Ovary (tissue), 3 donors: ENCODE data around the gene PPP4C.

Experiments
- CTCF ChIP-seq, 3 donors: fragments of 450-650 bp in 2 of 3; fragments of 200-600 bp in 1 of 3; IDR thresholded peaks; one replicate each; pipeline versions ENCODE4 v1.5.1 to v1.8.0; 2016 to 2022; ENCODE audit warnings: antibody characterized with exemption in 3 of 3, mild to moderate bottlenecking in 1 of 3
- EP300 ChIP-seq: sonication (generic); formaldehyde crosslinking; IDR thresholded peaks from one replicate; pipeline ENCODE4 v1.6.1; 2017; ENCODE audit warnings: antibody characterized with exemption
- POLR2A ChIP-seq: fragments of 450-650 bp; IDR thresholded peaks from one replicate; pipeline ENCODE4 v1.6.1; 2017; ENCODE audit warnings: antibody characterized with exemption, mild to moderate bottlenecking, moderate library complexity
- donor health status: DM: no; HTN: no; CAD: no.

GRCh38 chr16:30060836-30061554, 14.8 kb upstream of the PPP4C start:
- TF ChIP-seq CTCF (IDR thresholded peaks at IDR 0.05) = no peak
- no peak for TF ChIP-seq EP300
- TF ChIP-seq POLR2A = no peak
